Fibroblast of the aortic adventitia (primary cell): Measurements from ENCODE around the gene RBMS3. TPM values are rescaled to one million over a fixed set of nuclear protein-coding genes. Genes with fewer than 3 reads are reported as not detected.

ENCODE experiments used
- DNase-seq: peaks from one replicate; pipeline ENCODE4 v3.0.0-alpha.2; 2010; ENCODE audit warnings: low read depth
- H3K4me3 ChIP-seq: 2 replicates; pipeline ENCODE4 v1.5.1; 2011; ENCODE audit warnings: low read depth, mild to moderate bottlenecking, control low read depth, low read length, moderate library complexity
- total RNA-seq: library from RNA; depleted of rRNA; stranded (reverse); fragments of >200 nt; gene quantifications from 2 replicates; pipeline ENCODE4 v1.2.3, GENCODE V29; 2012; ENCODE audit warnings: low replicate concordance
- TF ChIP-seq, protein P1 (sequence below): IDR thresholded peaks from 2 replicates; pipeline ENCODE4 v1.5.1; 2011; ENCODE audit warnings: mild to moderate bottlenecking, low read length, control low read depth, inconsistent platforms; ENCODE audit not compliant: insufficient read depth

The RBMS3 gene
- total RNA-seq, 1 donor = 84.1 TPM

DNA sequence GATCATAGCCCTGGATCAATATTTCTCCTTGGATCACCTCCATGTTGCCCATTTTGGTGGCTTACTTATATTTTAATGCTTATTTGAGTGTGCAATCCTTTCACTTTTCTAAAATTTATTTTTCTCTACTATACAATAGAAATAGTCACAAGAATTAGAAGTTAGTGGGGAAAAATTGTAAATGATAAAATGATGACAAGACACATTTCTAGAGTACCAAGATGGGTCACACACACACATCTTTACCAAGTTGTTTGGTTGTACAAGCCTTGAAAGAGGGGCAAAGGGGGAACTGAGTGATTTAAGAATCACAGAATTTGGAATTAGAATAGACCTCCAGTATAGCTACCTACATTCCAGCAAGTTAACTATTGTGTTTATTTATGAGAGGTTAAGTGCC lies 545.8 kb downstream of the RBMS3 start:
- TF ChIP-seq, protein P1, sequence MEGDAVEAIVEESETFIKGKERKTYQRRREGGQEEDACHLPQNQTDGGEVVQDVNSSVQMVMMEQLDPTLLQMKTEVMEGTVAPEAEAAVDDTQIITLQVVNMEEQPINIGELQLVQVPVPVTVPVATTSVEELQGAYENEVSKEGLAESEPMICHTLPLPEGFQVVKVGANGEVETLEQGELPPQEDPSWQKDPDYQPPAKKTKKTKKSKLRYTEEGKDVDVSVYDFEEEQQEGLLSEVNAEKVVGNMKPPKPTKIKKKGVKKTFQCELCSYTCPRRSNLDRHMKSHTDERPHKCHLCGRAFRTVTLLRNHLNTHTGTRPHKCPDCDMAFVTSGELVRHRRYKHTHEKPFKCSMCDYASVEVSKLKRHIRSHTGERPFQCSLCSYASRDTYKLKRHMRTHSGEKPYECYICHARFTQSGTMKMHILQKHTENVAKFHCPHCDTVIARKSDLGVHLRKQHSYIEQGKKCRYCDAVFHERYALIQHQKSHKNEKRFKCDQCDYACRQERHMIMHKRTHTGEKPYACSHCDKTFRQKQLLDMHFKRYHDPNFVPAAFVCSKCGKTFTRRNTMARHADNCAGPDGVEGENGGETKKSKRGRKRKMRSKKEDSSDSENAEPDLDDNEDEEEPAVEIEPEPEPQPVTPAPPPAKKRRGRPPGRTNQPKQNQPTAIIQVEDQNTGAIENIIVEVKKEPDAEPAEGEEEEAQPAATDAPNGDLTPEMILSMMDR = no peak
- H3K4me3 ChIP-seq = no peak overlapping the region
- no peak for DNase-seq

DNA sequence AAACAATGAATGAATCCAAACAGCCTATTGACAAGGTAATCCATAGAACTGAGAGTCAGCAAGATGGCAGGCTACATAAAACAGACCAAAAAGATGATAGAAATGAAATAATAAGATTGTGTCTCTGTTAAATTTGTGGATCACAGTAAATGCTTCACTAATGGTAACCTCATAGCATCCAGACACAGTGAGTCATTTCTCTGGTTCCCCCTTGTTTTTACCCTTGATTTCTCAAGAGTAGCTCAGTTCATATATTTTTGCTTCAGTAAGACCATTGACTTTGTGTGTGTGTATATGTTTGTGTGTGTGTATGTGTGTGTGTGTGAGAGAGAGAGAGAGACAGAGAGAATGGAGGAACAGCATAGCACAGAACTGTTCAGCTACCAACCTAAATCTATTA lies 546.9 kb downstream of the RBMS3 start:
- TF ChIP-seq, protein P1 = no peak
- DNase-seq = peak; percentile 12
- H3K4me3 ChIP-seq = no peak overlapping the region

DNA sequence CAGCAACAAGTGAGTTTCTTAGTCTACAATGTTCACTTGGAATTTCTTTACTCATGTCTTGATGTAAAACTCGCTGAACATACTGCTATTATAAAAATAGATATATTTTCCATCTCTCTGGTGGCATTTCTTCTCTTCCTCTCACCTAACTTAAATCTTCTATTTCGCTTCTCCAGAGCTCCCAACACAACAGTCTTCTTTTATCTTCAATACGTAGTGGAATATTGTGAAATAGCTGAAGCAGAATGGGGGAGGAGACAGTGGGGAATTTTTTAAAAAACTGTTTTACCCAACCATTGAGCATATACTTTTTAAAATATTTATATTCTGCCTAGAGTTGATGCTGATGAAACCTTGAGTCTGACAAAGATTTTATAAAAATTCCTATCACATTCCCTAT lies 548.5 kb downstream of the RBMS3 start:
- TF ChIP-seq, protein P1 = no peak
- DNase-seq = no peak
- no peak overlapping the region for H3K4me3 ChIP-seq

DNA sequence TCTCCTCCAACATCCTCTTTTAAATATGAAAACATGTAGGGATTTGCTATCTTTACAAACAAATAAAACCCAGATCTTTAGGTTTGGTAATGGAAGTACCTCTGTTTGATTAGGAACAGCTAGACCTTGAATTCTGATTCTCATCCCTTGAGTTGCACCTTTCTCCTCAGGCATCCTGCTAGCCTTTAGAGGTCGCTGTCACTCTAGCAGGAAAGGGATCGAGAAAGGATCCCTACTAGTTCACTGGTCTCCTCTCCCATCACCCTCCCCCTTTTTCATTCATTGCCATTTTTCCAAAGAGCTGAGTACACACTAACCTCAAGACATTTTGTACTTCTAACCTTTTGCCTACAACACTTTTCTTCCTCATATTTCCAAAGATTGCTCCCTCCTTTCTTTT lies 569.8 kb downstream of the RBMS3 start:
- TF ChIP-seq, protein P1 = no peak
- DNase-seq = no peak
- no peak overlapping the region for H3K4me3 ChIP-seq

DNA sequence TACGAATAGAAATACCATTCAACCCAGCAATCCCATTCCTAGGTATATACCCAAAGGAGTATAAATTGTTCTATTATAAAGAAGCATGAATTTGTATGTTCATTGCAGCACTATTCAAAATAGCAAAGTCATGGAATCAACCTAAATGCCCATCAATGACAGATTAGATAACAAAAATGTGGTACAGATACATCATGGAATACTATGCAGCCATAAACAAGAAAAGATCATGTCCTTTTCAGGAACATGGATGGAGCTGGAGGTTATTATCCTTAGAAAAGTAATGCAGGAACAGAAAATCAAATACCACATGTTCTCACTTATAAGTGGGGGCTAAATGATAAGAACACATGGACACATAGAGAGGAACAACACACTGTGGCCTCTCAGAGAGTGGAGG lies 571.9 kb downstream of the RBMS3 start:
- TF ChIP-seq, protein P1 = no peak
- H3K4me3 ChIP-seq = no peak overlapping the region
- DNase-seq = no peak

DNA sequence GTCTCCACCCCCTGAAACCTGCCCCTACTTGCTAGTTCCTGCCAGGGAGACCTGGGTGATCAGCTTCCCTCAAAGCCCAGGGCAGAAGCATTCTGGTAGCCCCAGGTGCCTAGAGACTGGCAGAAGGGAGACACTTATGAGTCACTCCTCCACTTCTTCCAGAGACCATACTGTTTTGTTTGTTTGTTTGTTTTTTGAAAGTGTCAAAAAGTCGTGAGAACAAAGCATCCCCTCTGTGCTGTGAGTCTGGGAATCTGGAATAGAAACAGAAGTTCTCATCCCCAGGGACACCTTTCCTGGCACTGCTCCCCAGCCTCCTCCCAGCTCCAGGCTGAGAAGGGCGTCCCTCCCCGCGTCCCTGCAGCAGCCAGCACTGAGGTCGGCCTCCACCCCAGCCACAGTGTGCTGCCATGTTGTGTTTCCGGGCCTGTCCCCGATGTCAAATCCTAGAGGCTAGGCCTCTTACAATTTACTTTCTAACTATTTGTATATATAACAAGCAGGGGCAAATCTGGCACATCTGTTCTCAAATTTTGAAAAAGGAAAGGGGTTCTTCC lies 573.0 kb downstream of the RBMS3 start:
- DNase-seq = no peak
- TF ChIP-seq, protein P1 = no peak
- no peak overlapping the region for H3K4me3 ChIP-seq

DNA sequence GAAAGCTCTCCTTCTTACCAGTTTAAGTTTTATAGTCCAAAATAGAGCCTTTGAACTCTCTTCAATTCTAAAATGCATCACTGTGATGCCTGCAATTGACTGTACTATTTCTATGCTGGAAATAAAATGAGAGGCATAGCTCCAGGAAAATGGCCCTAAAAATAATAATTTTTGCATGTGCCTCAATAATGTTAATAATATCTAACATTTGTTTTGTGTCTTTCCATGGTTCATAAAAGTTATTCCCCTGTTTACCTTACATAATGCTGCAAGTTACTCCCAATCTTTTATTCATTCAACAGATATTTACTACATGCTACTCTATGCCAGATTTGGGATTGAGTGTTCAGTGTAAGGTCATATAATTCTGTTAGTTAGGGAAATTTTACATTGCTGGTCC lies 574.0 kb downstream of the RBMS3 start:
- H3K4me3 ChIP-seq = no peak overlapping the region
- no peak for DNase-seq

More for the DNA sequence above, 574.0 kb downstream of the RBMS3 start:
- TF ChIP-seq, protein P1 = no peak
